HUDEP-2 (cell line): ENCODE data around the gene KLK3.
A peak's percentile ranks its signal among the peaks of the same experiment; 100 is the strongest.
"Not testable (repeated sequence)": the region's sequence is repeated elsewhere in the genome, so short reads cannot be mapped to it uniquely, and the experiment has no call there.

Source experiments
- DNase-seq, 76 experiments: peaks; one replicate each; lab custom pipeline; 2025; ENCODE audit not compliant: unreplicated experiment in 76 of 76; lab: John Stamatoyannopoulos, UW

The KLK3 gene

DNA sequence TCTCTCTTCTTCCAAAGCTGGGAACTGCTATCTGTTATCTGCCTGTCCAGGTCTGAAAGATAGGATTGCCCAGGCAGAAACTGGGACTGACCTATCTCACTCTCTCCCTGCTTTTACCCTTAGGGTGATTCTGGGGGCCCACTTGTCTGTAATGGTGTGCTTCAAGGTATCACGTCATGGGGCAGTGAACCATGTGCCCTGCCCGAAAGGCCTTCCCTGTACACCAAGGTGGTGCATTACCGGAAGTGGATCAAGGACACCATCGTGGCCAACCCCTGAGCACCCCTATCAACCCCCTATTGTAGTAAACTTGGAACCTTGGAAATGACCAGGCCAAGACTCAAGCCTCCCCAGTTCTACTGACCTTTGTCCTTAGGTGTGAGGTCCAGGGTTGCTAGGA lies 5.1 kb downstream of the KLK3 start:
- DNase-seq = no peak

GRCh38 chr19:50861010-50861409 lies 6.3 kb downstream of the KLK3 start:
- no peak for DNase-seq

DNA sequence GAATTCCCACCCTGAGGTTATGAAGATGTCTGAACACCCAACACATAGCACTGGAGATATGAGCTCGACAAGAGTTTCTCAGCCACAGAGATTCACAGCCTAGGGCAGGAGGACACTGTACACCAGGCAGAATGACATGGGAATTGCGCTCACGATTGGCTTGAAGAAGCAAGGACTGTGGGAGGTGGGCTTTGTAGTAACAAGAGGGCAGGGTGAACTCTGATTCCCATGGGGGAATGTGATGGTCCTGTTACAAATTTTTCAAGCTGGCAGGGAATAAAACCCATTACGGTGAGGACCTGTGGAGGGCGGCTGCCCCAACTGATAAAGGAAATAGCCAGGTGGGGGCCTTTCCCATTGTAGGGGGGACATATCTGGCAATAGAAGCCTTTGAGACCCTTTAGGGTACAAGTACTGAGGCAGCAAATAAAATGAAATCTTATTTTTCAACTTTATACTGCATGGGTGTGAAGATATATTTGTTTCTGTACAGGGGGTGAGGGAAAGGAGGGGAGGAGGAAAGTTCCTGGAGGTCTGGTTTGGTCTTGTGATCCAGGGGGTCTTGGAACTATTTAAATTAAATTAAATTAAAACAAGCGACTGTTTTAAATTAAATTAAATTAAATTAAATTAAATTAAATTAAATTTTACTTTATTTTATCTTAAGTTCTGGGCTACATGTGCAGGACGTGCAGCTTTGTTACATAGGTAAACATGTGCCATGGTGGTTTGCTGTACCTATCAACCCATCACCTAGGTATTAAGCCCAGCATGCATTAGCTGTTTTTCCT lies 7.0 kb downstream of the KLK3 start:
- DNase-seq = no peak

DNA sequence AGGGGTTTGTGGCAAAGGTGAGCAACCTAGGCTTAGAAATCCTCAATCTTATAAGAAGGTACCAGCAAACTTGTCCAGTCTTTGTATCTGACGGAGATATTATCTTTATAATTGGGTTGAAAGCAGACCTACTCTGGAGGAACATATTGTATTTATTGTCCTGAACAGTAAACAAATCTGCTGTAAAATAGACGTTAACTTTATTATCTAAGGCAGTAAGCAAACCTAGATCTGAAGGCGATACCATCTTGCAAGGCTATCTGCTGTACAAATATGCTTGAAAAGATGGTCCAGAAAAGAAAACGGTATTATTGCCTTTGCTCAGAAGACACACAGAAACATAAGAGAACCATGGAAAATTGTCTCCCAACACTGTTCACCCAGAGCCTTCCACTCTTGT lies 14.8 kb downstream of the KLK3 start:
- no peak for DNase-seq

- DNase-seq = peak in 36 of 76 experiments; percentile 7 to 77 (median 32)
Observed at GRCh38 chr19:50870417-50871089, 15.8 kb downstream of the KLK3 start.

GRCh38 chr19:50873056-50873455 lies 18.3 kb downstream of the KLK3 start, which contains the start of gene KLK2:
KLK2 (plus strand) TSS chr19:50873439; CDS start chr19:50873474, 35 bp downstream.
- no peak for DNase-seq

DNA sequence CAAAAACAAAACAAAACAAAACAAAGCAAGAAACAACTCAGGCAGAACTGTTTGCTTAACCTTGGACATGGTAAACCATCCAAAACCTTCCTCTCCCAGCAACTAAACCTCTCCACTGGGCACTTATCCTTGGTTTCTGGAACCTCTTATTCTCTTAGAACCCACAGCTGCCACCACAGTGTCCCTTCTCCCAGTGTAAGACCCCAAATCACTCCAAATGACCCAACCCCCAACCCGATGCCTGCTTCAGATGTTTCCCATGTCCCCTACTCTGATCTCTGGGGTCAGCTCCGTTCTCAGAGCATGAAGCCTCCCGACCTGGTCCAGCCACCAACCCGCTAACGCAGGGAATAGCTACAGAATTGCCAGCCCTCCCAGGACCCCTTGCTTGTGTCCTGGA lies 19.5 kb downstream of the KLK3 start:
- DNase-seq = no peak

DNA sequence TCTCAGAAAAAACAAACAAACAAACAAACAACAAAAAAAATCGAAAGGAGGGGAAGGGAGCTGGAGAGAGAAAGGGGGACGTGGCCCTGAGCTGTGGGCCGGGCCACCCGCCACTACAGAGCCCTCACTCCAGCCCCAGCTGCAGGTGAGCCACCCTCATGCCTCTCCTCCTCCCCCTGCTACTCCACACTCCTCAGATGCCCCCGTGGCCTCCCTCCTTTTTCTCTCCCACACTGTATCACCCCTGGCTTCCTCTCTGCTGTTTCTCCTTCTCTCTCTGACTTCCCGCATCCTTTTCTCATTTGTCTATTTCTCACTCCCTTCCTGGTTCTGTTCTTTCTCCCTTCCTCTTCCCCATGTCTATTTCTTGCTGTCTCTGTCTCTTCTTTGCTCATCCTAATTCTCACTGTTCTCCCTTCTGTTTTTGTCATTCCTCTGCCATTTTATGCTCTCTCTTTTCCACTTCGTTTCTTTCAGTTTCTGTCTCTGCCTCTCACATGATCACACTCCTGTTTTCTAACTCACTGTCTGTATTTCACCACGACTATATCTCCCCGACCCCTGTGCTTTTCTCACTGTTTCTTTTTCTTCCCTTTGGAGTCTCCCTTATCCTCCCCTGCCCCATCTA lies 21.2 kb downstream of the KLK3 start:
- DNase-seq = no peak

GRCh38 chr19:50876456-50876855 lies 21.7 kb downstream of the KLK3 start:
- no peak for DNase-seq

DNA sequence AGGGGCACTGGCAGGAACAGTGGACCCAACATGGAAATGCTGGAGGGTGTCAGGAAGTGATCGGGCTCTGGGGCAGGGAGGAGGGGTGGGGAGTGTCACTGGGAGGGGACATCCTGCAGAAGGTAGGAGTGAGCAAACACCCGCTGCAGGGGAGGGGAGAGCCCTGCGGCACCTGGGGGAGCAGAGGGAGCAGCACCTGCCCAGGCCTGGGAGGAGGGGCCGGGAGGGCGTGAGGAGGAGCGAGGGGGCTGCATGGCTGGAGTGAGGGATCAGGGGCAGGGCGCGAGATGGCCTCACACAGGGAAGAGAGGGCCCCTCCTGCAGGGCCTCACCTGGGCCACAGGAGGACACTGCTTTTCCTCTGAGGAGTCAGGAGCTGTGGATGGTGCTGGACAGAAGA lies 22.6 kb downstream of the KLK3 start:
- no peak for DNase-seq

GRCh38 chr19:50878851-50879250 lies 24.1 kb downstream of the KLK3 start:
- DNase-seq = peak in 14 of 76 experiments; percentile 9 to 67 (median 24)

GRCh38 chr19:50880241-50880640 lies 25.5 kb downstream of the KLK3 start:
- no peak for DNase-seq

DNA sequence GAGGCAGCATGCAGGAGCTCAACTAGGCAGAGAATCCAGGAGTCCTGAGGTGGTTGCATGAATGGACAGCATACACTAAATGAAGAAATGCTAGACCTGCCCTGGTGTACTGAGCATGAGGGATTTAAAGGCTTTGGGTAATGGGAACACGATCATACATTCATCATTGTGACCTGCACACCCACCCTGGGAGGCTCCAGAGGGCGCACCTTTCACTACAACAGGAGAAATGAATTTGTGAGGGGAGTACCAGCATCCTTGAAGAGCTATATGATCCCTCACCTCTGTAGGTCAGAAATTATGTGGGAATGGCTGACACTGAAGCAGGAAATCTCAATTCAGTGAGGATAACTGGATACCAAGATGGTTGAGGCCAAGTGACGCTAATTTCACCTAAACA lies 27.5 kb downstream of the KLK3 start:
- DNase-seq = no peak

DNA sequence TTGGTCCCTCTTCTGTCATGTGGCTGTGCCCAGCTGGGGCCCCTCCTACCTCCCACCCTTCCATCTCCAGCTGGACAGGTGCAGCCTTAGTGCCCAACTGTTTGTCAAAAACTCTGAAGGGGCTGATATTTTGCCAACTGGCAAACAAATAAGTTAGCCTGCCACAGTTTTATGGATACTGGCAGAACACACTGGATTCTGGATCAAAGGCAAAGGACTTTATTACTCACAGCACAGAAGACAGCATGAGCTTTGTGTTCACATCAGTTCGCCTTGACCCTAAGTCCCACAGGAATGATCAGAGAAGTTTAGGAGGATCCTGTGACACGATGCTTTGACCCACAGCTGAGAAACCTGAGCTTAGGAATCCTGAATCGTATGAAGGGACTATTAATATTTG lies 34.9 kb downstream of the KLK3 start:
- DNase-seq = no peak

DNA sequence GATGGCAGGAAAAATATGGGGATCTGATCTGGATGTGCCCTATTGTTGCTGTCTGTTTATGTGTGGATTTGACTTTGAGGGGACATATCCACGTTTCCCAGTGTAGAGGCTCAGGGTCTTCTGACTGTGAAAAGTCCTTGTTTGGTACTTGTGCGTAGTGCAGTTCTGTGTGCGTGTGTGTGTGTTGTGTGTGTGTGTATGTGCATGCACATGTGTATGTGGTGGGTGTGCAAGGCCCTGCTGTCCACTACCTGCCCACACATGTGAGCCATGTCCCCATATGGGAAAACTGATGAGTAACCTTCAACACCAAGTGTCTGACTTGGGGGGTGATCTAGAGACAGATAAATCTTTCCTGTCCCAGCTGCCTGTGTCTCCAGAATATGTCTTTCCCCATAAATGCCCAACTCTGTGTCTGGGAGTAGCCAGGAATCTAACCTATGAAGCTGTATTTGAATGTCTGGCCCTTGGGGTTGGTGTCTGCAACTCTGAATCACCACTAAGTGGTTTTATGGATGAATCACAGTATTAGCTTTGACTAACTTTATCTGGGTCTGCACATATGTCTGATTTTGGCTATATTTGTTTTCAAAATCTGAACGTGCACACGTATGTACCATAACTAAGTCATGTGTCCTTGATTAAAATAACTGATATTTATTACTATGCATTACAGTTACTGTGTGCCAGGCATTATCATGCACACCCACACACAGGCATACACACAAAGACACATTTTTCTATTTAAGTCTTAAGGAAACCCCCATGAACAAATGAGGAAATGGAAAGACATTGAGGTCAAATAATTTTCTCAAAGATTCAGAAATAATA lies 35.9 kb downstream of the KLK3 start:
- DNase-seq = no peak

- no peak for DNase-seq
Observed at GRCh38 chr19:50891253-50891625, 36.5 kb downstream of the KLK3 start.

DNA sequence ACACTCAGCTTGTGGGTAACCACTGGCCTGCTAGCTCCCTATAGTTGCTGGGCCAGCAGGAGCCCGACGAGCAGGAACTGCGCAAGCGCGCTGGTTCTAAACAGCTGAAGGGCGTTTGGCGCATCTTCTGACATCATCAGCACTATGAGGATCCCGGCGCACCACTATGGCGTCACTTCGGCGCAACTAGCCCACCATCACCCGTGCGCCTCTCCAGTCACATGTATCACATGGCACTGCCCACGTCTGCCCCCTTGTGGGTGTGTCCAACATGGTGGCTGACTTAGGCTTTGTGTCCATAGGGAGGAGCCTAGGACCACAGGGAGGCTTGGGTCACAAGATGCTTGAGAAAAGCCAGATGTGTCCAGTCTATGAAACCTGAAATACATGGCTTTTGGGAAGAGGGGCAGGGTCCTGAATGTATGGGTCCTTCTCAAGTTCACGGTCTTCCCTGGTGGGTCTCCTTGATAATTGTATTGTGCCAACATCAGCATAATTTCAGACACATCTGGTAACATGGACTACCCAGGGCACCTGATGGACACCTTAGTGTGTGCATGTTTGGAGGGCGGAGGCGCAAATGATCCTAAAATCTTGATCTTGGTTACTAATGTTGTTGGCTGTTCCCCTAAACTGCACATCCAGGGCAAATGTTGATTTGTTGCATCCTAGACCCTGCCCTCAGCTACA lies 38.5 kb downstream of the KLK3 start:
- peak in 7 of 76 experiments; percentile 5 to 21 (median 11) for DNase-seq

GRCh38 chr19:50894478-50895356 lies 40.0 kb downstream of the KLK3 start:
- DNase-seq = no peak

DNA sequence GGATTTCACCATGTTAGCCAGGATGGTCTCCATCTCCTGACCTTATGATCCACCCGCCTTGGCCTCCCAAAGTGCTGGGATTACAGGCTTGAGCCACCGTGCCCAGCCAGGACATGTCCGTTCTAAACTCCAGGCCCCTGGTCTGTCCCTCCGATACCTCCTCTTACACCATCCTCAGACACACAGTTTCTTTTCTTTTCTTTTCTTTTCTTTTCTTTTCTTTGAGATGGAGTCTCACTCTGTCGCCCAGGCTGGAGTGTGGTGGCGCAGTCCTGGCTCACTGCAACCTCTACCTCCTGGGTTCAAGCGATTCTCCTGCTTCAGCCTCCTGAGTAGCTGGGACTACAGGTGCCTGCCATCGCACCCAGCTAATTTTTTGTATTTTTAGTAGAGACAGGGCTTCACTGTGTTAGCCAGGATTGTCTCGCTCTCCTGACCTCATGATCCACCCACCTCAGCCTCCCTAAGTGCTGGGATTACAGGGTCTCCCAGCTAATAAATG lies 41.4 kb downstream of the KLK3 start:
- DNase-seq = not testable (repeated sequence)
